GM19467 (cell line): ENCODE data around the gene R3HDM4.

ENCODE experiments used
- ATAC-seq: cut with Tn5 transposase; IDR thresholded peaks from one replicate; pipeline ENCODE4 v1.9.1; 2021; ENCODE audit warnings: mild to moderate bottlenecking, moderate library complexity; ENCODE audit not compliant: unreplicated experiment

Gene R3HDM4

DNA sequence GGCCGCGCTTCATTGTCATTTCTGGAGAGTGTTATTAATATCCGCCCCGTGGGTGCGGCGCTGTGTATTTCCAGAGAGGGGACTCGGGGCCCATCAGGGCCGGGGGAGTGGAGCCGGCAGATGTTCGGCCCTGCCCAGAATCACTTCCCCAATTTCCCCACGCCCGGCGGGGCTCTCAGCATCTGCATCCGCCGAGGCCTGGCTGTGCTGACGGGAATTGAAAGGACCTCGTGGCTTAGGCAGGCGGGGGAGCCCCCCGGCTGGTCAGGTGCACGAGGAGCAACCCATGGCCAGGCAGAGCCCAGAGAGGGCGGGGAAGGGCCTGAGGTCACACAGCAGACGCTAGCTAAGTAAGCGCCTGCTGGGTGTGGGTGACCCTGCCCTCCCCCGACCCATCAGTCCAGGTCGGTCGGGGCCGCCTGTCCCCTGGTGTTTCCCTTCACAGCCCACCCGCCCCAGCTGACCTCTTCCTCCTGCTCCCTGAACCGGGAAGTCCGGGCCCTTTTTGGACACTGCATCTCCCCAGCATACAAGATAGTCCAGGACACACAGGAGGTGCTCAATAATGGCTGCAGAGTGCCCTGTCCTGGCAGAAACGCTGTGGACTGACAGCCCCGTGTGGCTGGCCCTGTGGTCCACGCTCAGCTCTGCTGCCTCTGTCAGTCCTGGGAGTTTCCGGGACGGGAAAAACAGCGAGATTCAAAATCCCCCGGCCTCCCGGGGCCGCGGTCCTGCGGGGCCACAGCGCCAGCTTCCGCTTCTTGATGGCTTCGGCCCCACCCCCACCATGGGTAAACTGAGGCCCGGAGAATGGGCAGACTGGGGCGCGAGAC is 34.9 kb upstream of the R3HDM4 start:
- peak; percentile 66 for ATAC-seq

DNA sequence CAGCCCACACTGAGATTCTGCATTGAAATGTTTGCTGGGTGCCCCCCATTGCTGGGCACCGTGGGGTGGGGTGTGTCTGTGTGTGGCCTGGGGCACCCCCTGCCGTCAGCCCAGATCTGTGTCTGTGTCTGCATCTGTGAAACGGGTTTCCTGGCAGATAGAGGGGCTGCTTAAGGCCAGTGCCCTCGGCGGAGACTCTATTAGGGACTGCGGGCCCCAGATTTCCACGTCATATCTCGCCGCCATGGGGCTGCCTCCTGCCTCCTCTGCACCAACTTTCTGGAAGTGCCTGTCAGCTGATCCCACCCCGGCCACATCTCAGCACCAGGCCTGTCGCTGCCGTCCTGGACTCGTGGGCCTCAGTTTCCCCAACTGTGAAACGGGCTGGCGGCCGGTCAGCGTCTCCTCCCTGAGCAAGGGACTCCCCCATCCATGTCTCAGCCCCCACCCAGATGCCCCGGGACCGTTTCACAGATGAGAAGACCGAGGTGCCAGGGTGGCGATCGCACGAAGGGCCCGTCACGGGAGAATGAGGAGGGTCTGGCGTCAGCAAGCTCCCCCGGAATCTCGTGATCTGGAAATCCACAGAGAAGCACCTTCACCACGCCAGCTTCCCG is 34.2 kb upstream of the R3HDM4 start:
- no peak for ATAC-seq

GRCh38 chr19:945401-946252 is 32.6 kb upstream of the R3HDM4 start:
- ATAC-seq = no peak

- no peak for ATAC-seq
Observed at GRCh38 chr19:944663-945241, 31.7 kb upstream of the R3HDM4 start.

- no peak for ATAC-seq
Observed at GRCh38 chr19:944171-944567, 31.1 kb upstream of the R3HDM4 start.

GRCh38 chr19:943551-944170 is 30.6 kb upstream of the R3HDM4 start:
- ATAC-seq = no peak

DNA sequence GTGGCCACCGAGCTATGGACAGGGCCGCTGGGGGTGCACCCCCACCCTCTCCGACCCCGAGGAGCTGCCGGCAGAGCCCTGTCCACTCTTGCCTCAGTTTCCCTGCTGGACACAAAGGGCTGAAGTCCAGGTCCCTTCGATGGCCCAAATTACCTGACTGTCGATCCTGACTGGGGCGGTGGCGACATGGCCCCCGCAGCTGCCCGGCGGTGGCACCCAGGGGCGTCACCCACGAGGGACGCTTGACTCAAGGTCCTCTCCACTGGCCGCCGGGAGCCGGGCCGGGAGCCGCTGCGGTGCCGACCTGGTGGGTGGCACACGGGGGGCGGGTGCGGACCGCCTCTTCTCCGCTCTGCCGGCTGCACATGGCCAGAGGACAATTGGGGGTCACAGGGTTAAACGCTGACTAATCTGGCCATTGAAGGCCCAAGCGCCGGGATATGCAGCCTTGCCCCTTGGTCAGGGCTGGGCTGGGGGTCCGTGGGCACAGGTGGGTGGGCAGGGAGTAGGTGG is 29.2 kb upstream of the R3HDM4 start:
- no peak for ATAC-seq

- no peak for ATAC-seq
Observed at GRCh38 chr19:941292-942132, 28.5 kb upstream of the R3HDM4 start.

GRCh38 chr19:940591-941291 is 27.7 kb upstream of the R3HDM4 start:
- ATAC-seq = no peak

- no peak for ATAC-seq
Observed at GRCh38 chr19:939922-940321, 26.9 kb upstream of the R3HDM4 start.

- ATAC-seq = no peak
Observed at GRCh38 chr19:939439-939838, 26.4 kb upstream of the R3HDM4 start.

- ATAC-seq = no peak
Observed at GRCh38 chr19:938233-938923, 25.4 kb upstream of the R3HDM4 start.

DNA sequence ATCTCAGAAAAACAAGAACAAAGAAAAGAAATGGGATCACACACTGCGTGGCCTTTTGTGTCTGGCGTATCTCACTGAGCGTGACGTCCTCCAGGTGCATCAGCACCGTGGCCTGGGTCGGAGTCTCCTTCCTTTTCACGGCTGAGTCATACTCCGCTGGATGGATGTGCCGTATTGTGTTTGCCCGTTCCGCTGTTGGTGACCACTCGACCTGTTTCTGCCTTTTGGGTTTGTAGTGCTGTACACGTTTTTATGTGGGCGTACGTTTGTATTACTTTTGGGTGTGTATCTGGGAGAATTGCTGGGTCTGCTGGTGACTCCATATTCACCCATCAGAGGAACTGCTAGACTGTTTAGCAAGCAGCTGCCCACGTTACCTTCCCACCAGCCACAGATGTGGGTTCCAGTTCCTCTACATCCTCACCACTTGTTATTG is 24.3 kb upstream of the R3HDM4 start:
- no peak for ATAC-seq

- no peak for ATAC-seq
Observed at GRCh38 chr19:936175-936546, 23.1 kb upstream of the R3HDM4 start.

DNA sequence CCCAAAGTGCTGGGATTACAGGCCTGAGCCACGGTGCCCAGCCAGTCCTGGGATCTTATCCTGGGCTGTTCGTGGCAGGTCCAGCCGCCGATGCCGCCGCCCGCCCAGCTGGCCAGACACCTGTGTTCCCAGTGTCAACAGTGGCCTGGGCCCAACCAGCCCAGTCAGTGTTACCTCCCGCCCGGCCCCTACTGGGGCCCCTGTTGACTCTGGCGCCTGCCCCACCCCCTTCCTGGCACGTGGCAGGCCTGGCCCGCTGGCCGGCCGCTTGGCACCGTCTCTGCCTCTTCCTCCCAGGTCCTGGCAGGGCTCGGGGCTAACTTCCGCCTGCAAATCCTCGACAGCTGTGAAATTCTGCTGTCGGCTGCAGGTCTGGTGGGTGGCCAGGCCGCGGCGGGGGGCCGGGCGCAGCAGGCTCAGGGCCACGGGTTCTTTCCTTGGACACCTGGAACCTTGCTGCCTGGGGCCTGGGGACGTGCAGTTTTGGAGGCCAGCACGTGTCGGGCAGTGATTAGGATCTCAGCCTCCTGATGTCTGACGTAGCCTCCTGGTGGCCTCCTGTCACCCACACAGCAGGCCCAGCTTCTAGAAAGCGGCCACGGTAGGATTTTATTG is 22.0 kb upstream of the R3HDM4 start:
- no peak for ATAC-seq

GRCh38 chr19:934197-934840 is 21.3 kb upstream of the R3HDM4 start:
- ATAC-seq = no peak

DNA sequence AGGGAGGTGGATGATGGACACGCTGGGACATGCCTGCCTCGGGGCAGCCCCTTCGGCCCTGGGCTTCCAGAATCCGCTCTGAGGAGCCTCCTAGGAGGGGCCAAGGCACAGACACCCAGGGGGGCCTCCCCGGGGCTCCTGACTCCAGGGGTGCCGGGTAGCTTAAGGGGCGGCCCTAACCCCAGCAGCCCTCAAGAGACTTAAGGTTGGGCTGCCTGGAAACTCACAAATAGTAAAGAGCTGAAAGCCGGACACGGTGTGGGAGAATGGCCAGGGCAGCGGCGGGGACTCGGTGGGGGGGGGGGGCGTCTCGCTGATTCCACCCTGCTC is 20.5 kb upstream of the R3HDM4 start:
- no peak for ATAC-seq
